K562 (cell line): ENCODE data around the gene ECT2L. TPM values are rescaled to one million over a fixed set of nuclear protein-coding genes. Genes with fewer than 3 reads are reported as not detected.

ENCODE experiments used
- ATAC-seq: fragments of 200-7000 bp; cut with Tn5 transposase; 3 replicates; pipeline ENCODE4 v1.9.1; 2020; ENCODE audit warnings: moderate library complexity
- BruUV-seq: library from RNA; stranded (reverse); fragments of 400-500 nt; replicated peaks from 2 replicates; lab custom pipeline; 2021; lab: Mats Ljungman, UMichigan
- CTCF ChIA-PET: fragments of 300-600 bp; formaldehyde crosslinking; extraction: SDS; loops from one replicate; lab custom pipeline; 2021; ENCODE audit warnings: low intra/inter-chr PET ratio; lab: Yijun Ruan, JAX
- POLR2A ChIA-PET: fragments of 300-600, 350-650 bp; sonication (Branson Sonifier 250); formaldehyde crosslinking; extraction: SDS; loops from one replicate; lab custom pipeline; 2021; ENCODE audit warnings: antibody characterized with exemption, inconsistent platforms; lab: Yijun Ruan, JAX
- DNase-seq, 4 experiments: peaks; one replicate each; pipeline versions ENCODE4 v3.0.0 to v3.0.0-alpha.2; 2011 to 2018; ENCODE audit warnings: low spot score in 3 of 4, mixed read lengths in 3 of 4; ENCODE audit errors: extremely low read depth in 1 of 4
- FAIRE-seq: peaks from 2 replicates; lab custom pipeline; 2011; peaks lifted over from hg19 to GRCh38; lab: Jason Lieb, UNC
- H2AFZ ChIP-seq: 2 replicates; pipeline ENCODE4 v1.6.0; 2011; ENCODE audit warnings: low read depth, low read length, control low read depth, inconsistent platforms
- H3K27ac ChIP-seq: fragments of 200-600 bp; 3 replicates; pipeline ENCODE4 v1.8.0; 2011; ENCODE audit warnings: low read depth, mild to moderate bottlenecking, control low read depth, inconsistent platforms, low read length, moderate library complexity, mixed read lengths; ENCODE audit errors: extremely low read depth
- H3K27me3 ChIP-seq, 2 experiments: fragments of 300-600 bp in 1 of 2; 2 replicates in 1 of 2; 3 replicates in 1 of 2; pipeline versions ENCODE4 v1.6.0 to v1.8.0; 2011; ENCODE audit warnings: inconsistent platforms in 2 of 2, low read length in 2 of 2, mild to moderate bottlenecking in 1 of 2, mixed read lengths in 1 of 2, moderate library complexity in 1 of 2; ENCODE audit not compliant: control insufficient read depth in 2 of 2, insufficient read depth in 2 of 2
- H3K36me3 ChIP-seq: fragments of 300-600 bp; 3 replicates; pipeline ENCODE4 v1.8.0; 2011; ENCODE audit warnings: mild to moderate bottlenecking, low read length, inconsistent platforms; ENCODE audit not compliant: control insufficient read depth, insufficient read depth
- H3K4me1 ChIP-seq, 2 experiments: fragments of 200-600 bp in 1 of 2; replicated peaks in 1 of 2; 2 replicates in 1 of 2; 3 replicates in 1 of 2; pipeline versions ENCODE4 v1.5.1 to v1.8.0; 2011; ENCODE audit warnings: inconsistent platforms in 2 of 2, low read length in 2 of 2, mild to moderate bottlenecking in 1 of 2, mixed read lengths in 1 of 2, moderate library complexity in 1 of 2; ENCODE audit not compliant: control insufficient read depth in 2 of 2, insufficient read depth in 2 of 2
- H3K4me2 ChIP-seq: 2 replicates; pipeline ENCODE4 v1.6.1; 2011; ENCODE audit warnings: low read length, control low read depth, inconsistent platforms, mixed read lengths; ENCODE audit not compliant: insufficient read depth
- H3K4me3 ChIP-seq: fragments of 200-600 bp; sonication (generic), shearing (Covaris generic); 2 replicates; pipeline ENCODE4 v1.5.1; 2016; ENCODE audit warnings: control low read depth, inconsistent platforms
- H3K79me2 ChIP-seq: fragments of 200-600 bp; 3 replicates; pipeline ENCODE4 v1.8.0; 2011; ENCODE audit warnings: low read length, inconsistent platforms; ENCODE audit not compliant: control insufficient read depth, insufficient read depth
- H3K9ac ChIP-seq, 2 experiments: 2 replicates each; pipeline versions ENCODE4 v1.6.0 to v1.6.1; 2011; ENCODE audit warnings: low read depth in 2 of 2, low read length in 2 of 2, control low read depth in 1 of 2, inconsistent platforms in 1 of 2, mild to moderate bottlenecking in 1 of 2, mixed read lengths in 1 of 2; ENCODE audit not compliant: insufficient read depth in 1 of 2
- H3K9me1 ChIP-seq: one replicate; pipeline ENCODE4 v1.6.0; 2011; ENCODE audit warnings: inconsistent platforms, mild to moderate bottlenecking, low read length, moderate library complexity; ENCODE audit not compliant: control insufficient read depth, insufficient read depth
- H3K9me3 ChIP-seq: replicated peaks from 2 replicates; pipeline ENCODE4 v1.5.1; 2011; ENCODE audit warnings: low read depth, low read length, inconsistent platforms; ENCODE audit not compliant: control insufficient read depth, insufficient read depth
- H4K20me1 ChIP-seq: replicated peaks from 2 replicates; pipeline ENCODE4 v1.6.1; 2011; ENCODE audit warnings: low read length, inconsistent platforms, mixed read lengths; ENCODE audit not compliant: control insufficient read depth, insufficient read depth
- C11orf30 ChIP-seq: fragments of 450-650 bp; IDR thresholded peaks from 2 replicates; pipeline ENCODE4 v1.6.1; 2016; ENCODE audit warnings: low read depth, mild to moderate bottlenecking
- HMBOX1 ChIP-seq: sonication (generic); IDR thresholded peaks from 2 replicates; pipeline ENCODE4 v1.6.1; 2016
- MAFF ChIP-seq: IDR thresholded peaks from 2 replicates; pipeline ENCODE4 v1.6.1; 2012; ENCODE audit warnings: low read length, improper control_type of control experiment
- MAFG ChIP-seq: fragments of 450-650 bp; conservative IDR thresholded peaks from 2 replicates; pipeline ENCODE4 v1.6.1; 2016; ENCODE audit warnings: missing genetic modification characterization, missing compliant biosample characterization
- MAFK ChIP-seq: IDR thresholded peaks from 2 replicates; pipeline ENCODE4 v1.6.1; 2011; ENCODE audit warnings: low read length, improper control_type of control experiment
- NCOR1 ChIP-seq: fragments of 450-650 bp; IDR thresholded peaks from 2 replicates; pipeline ENCODE4 v1.6.1; 2016; ENCODE audit warnings: mild to moderate bottlenecking, moderate library complexity
- TAL1 ChIP-seq: fragments of 450-650 bp; IDR thresholded peaks from 2 replicates; pipeline ENCODE4 v1.6.1; 2016; ENCODE audit warnings: mild to moderate bottlenecking
- ZBTB11 ChIP-seq, 3 experiments: fragments of 200-800 bp in 1 of 3; fragments of 250-450 bp in 1 of 3; fragments of 450-650 bp in 1 of 3; sonication (Bioruptor Pico) in 1 of 3; sonication (Bioruptor generic) in 1 of 3; formaldehyde crosslinking in 1 of 3; IDR thresholded peaks; 2 replicates each; pipeline versions ENCODE4 v1.6.1 to v1.8.0; 2016 to 2022; ENCODE audit warnings: mild to moderate bottlenecking in 2 of 3, missing genetic modification characterization in 2 of 3, missing compliant biosample characterization in 1 of 3, moderate library complexity in 1 of 3
- ZNF316 ChIP-seq: fragments of 450-650 bp; IDR thresholded peaks from 2 replicates; pipeline ENCODE4 v1.6.1; 2016
- WGBS: fragments of 100-300 bp; shearing (Covaris generic); methylation state at CpG from one replicate; pipeline ENCODE4 v1.1.6; 2016; ENCODE audit warnings: low coverage, mixed read lengths; ENCODE audit not compliant: insufficient coverage; ENCODE audit errors: missing lambda C conversion rate; 5-methylcytosine and 5-hydroxymethylcytosine counted together
- in situ Hi-C: fragments of 300-500 bp; cut with MboI; formaldehyde crosslinking; loops from 4 replicates; pipeline ENCODE4 v1.15.0; 2018; ENCODE audit warnings: inconsistent platforms, mixed read lengths
- intact Hi-C: fragments of 100-400 bp; cut with micrococcal nuclease; formaldehyde crosslinking; loops from 2 replicates; pipeline ENCODE4 v1.14.2; 2022
- polyA plus RNA-seq, 8 experiments: library from polyadenylated mRNA; depleted of rRNA in 4 of 8; stranded (reverse) in 5 of 8; unstranded in 3 of 8; fragments of >200 nt; fragmentation: Nextera tagmentation in 2 of 8; fragmentation: Illumina TruSeq in 1 of 8; extraction: Ambion mirVana in 2 of 8; extraction: Trizol in 1 of 8; gene quantifications; 2 replicates each; pipeline versions ENCODE4 v1.2.1 to v1.2.3, GENCODE V29; 2011 to 2014; ENCODE audit warnings: inconsistent platforms in 1 of 8, missing spikeins in 1 of 8
- total RNA-seq, 7 experiments: library from RNA; depleted of rRNA in 6 of 7; stranded (reverse); fragments of >200 nt in 6 of 7; fragmentation: Illumina TruSeq in 2 of 7; extraction: Trizol in 2 of 7; gene quantifications; 2 replicates each; pipeline versions ENCODE4 v1.2.1 to v1.2.3, GENCODE V29; 2011 to 2021; ENCODE audit warnings: low replicate concordance in 1 of 7

Gene ECT2L
- total and polyA plus RNA-seq, 9 of the 15 experiments (the other 6 are each of a cell fraction or from before 2014, with no cell fraction given), result 0.03 to 0.04 TPM; not detected in 7

- TF ChIP-seq C11orf30 (peak; percentile 71; the same call in 1 of the 2 replicates), MAFK (peak; percentile 30; the same call in 1 of the 2 replicates), MAFG (tag) (peak; percentile 76), ZBTB11 (CRISPR knock-in tag; IDR thresholded peaks at IDR 0.05) (no peak), MAFF (peak; percentile 44; the same call in 1 of the 2 replicates), ZNF316 (peak; percentile 84), HMBOX1 (no peak), TAL1 (no peak), NCOR1 (no peak)
- in situ Hi-C loops (no loop called here), intact Hi-C loops (no loop called here)
- no peak for DNase-seq
- no peak overlapping the region for H3K9ac ChIP-seq
- H3K36me3 ChIP-seq, result no peaks in the 10 kb centered on the region
- no peak overlapping the region for H3K4me3 ChIP-seq
- no peaks in the 10 kb centered on the region for H3K79me2 ChIP-seq
- FAIRE-seq, result no peak
- BruUV-seq, result no TSS peak
- no peaks in the 10 kb centered on the region for H3K9me1 ChIP-seq
- no peaks in the 10 kb centered on the region for H3K9me3 ChIP-seq
- H3K27me3 ChIP-seq, result no peaks in the 10 kb centered on the region
- POLR2A ChIA-PET, result interaction anchor here (1.4 kb wide), 1 partner anchor 9 kb away, joined by 3 read pairs; the partner anchor contains the start of gene CCDC28A
- CTCF ChIA-PET, result no interaction called here
- no peak overlapping the region for H3K4me2 ChIP-seq
- H3K4me1 ChIP-seq, result no peaks in the 10 kb centered on the region
- no peaks in the 10 kb centered on the region for H4K20me1 ChIP-seq
- 50% methylated on average over 4 of the region's 4 CpGs for WGBS
- no peak overlapping the region for H2AFZ ChIP-seq
- no peak overlapping the region for H3K27ac ChIP-seq
- ATAC-seq, result no peak
Observed at GRCh38 chr6:138782243-138782642, 13.6 kb upstream of the ECT2L start.
